IPS DF 6.9 (cell line): ENCODE results near the gene DIPK2A.

Experiments used
- DNase-seq: peaks from one replicate; pipeline ENCODE4 v3.0.0-alpha.2; 2013; ENCODE audit warnings: low read depth, low spot score
- H3K27ac ChIP-seq: one replicate; pipeline ENCODE4 v1.5.1; 2013; ENCODE audit warnings: low read length, control low read depth
- H3K27me3 ChIP-seq: 2 replicates; pipeline ENCODE4 v1.6.1; 2013; ENCODE audit warnings: mild to moderate bottlenecking, low read length; ENCODE audit not compliant: control insufficient read depth, insufficient read depth
- H3K36me3 ChIP-seq: 2 replicates; pipeline ENCODE4 v1.6.1; 2013; ENCODE audit warnings: low read length; ENCODE audit not compliant: control insufficient read depth, insufficient read depth
- H3K4me1 ChIP-seq: 2 replicates; pipeline ENCODE4 v1.6.1; 2013; ENCODE audit warnings: low read length; ENCODE audit not compliant: control insufficient read depth, insufficient read depth
- H3K4me3 ChIP-seq: 2 replicates; pipeline ENCODE4 v1.5.1; 2013; ENCODE audit warnings: mild to moderate bottlenecking, low read length
- H3K9me3 ChIP-seq: 2 replicates; pipeline ENCODE4 v1.6.1; 2013; ENCODE audit warnings: low read length, inconsistent platforms; ENCODE audit not compliant: control insufficient read depth, insufficient read depth
- WGBS: extraction: QIAGEN DNeasy Blood & Tissue Kit; methylation state at CpG from one replicate; pipeline ENCODE4 v1.1.7; 2013; ENCODE audit warnings: mixed read lengths, missing lambda C conversion rate; ENCODE audit not compliant: insufficient read length, insufficient coverage; 5-methylcytosine and 5-hydroxymethylcytosine counted together

DIPK2A gene

DNA sequence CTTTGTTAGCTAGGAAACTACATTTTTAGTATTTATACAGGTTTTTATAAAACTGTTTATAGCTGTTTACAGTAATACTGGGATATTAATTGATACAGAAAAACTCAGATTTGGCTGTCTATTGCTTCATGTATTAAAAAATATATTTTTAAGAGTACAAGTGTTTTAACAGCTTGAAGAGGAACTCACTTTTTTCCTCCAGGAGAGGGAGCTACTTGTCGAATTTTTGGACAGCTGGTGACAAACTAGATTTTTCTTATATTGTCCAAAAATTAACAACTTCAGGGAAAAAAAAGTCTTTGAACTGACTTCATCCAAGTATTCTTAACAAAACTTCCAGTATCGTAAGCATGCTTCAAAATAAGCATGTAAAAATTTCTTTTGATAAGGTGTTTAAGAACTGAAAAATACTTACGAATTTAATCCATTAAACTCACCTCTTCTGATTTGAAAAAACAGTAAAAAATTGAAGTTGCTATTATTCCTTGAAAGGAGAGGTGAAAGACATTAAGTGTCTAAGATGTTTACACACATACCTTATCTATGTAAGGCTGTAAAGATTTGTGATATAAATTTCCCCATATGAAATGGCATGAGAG lies 4.0 kb downstream of the DIPK2A start:
- no peak overlapping the region for H3K4me3 ChIP-seq
- WGBS = no CpG with 5 or more reads among the region's 3 CpGs
- no peak overlapping the region for H3K27ac ChIP-seq
- H3K36me3 ChIP-seq = no peaks in the 10 kb centered on the region
- H3K27me3 ChIP-seq = no peaks in the 10 kb centered on the region
- H3K9me3 ChIP-seq = no peaks in the 10 kb centered on the region
- DNase-seq = no peak
- H3K4me1 ChIP-seq = no peaks in the 10 kb centered on the region; the same call in 1 of the 2 replicates

DNA sequence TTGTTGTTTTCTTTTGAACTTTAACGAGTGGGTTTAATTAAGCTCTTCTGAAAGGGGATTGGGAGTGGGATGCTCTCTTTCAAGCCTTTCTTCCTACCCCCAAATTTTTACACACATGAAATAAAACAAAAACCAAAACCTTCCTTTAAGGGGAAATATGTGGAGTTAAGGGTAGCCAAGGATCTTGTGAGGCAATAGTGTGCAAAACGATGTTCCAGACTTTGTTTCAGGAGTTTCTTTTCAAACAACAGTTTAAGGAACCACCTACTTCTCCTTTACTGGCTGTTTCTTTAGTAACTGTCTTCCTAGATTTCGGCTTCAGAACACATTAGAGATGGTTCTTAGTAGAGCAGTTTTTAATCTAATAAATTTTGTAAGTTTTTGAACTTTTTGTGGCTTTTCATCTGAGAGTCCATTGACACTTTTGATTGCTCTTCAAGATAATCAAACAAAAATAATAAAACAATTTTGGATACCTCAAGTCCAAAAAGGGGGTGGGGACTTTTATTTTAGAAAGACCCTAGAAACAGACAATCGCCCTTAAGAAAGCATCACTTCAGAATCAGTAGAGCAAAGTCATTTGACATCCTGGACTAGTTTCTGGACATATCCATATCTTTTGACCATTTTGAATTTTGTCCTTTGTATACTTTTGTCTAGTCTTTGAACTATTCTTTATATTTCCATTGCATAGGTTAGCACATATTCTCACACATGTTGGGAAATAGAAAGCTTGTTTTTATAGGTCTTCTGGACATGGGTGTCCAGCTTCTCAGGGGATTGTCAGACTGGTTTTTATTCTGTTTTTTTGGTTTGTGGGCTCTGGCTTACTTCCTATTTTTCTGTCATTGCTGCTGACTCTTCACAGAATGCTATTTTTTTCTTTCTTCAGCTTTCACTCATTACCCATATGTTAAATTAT lies 6.0 kb downstream of the DIPK2A start:
- Histone ChIP-seq H3K36me3 (no peaks in the 10 kb centered on the region), H3K27ac (no peak overlapping the region), H3K9me3 (no peaks in the 10 kb centered on the region), H3K27me3 (no peaks in the 10 kb centered on the region), H3K4me3 (no peak overlapping the region), H3K4me1 (no peaks in the 10 kb centered on the region; the same call in 1 of the 2 replicates)
- DNase-seq = no peak
- WGBS = no CpG with 5 or more reads among the region's 4 CpGs

DNA sequence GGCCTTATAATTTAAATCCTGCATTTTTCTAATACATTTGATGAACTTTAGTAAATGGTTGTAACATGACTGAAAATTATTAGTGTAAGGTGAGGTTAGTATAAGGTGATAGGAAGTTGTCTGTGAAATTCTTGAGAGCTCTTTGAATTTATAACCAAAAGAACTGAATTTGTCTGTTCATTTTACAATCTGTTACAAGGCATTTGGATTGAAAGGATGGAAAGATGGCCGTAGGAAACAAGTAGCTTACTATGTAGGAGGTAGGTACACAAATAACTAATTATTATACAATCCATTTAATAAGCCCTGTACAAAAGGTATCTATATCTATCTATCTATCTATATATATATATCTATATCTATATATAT lies 6.6 kb downstream of the DIPK2A start:
- Histone ChIP-seq H3K9me3 (no peaks in the 10 kb centered on the region), H3K27me3 (no peaks in the 10 kb centered on the region), H3K27ac (no peak overlapping the region), H3K4me3 (no peak overlapping the region), H3K4me1 (no peaks in the 10 kb centered on the region; the same call in 1 of the 2 replicates), H3K36me3 (no peaks in the 10 kb centered on the region)
- WGBS = no CpG with 5 or more reads among the region's 1 CpG
- DNase-seq = no peak

DNA sequence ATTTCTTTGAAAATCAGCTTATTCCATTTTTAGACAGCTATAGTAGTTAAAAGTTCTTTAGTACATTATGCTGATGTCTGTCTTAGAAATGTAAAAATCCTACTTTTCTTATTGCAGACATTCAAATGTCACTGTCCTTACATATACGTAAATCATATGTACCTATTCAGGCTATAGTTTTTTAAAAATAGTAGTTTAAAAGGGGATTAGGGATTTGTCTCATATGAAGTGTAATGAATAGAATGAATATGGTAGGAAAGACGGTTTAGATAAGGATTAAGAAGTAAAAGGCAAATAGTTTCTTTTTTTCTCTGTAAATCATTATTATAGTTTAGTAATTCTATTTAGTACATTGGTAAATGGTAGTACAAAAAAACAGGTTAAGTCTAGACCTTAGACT lies 7.4 kb downstream of the DIPK2A start:
- no peak for DNase-seq
- Histone ChIP-seq H3K27ac (no peak overlapping the region), H3K9me3 (no peaks in the 10 kb centered on the region), H3K4me3 (no peak overlapping the region), H3K27me3 (no peaks in the 10 kb centered on the region), H3K4me1 (no peaks in the 10 kb centered on the region; the same call in 1 of the 2 replicates), H3K36me3 (no peaks in the 10 kb centered on the region)
- 100% methylated on average over 1 of the region's 2 CpGs for WGBS

DNA sequence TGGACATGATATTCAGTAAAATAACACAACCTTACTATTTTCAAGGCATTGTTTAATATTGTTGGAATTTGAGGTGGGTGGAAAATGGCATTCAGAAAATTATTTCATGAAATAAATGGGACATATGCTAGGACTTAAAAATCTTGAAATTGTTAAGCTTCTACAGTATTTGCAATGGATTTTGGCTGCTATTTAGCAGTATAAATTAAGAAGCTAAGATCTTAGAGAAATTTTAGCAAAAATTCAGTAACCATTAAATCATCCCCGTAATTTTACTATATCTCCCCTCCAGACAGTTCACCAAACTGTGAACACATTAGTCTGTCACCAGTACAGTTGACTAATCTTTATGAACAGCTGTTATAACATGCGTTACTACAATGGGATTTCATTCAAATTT lies 8.2 kb downstream of the DIPK2A start:
- no peak for DNase-seq
- WGBS = no CpG with 5 or more reads among the region's 2 CpGs
- no peak overlapping the region for H3K27ac ChIP-seq
- no peaks in the 10 kb centered on the region for H3K9me3 ChIP-seq
- H3K4me1 ChIP-seq = no peaks in the 10 kb centered on the region; the same call in 1 of the 2 replicates
- H3K4me3 ChIP-seq = no peak overlapping the region
- H3K27me3 ChIP-seq = no peaks in the 10 kb centered on the region
- H3K36me3 ChIP-seq = no peaks in the 10 kb centered on the region

DNA sequence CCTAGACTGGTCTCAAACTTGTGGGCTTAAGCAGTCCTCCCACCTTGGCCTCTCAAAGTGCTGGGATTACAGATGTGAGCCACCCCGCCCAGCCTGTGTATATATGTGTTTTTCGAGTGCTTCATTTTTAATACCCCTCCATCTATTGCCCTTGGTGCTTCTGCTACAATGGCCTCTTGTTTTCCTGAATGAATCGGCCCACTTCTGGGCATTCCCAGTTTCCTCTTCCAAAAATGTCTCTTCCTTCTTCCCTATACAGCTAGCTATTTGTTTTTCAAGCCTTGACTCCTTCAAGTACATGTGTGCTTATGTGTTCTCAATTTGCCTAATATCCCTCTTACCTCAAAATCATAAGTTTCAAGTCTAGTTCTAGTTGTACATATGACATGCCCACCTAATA lies 16.7 kb downstream of the DIPK2A start:
- no peak for DNase-seq
- H3K27me3 ChIP-seq = no peaks in the 10 kb centered on the region
- H3K27ac ChIP-seq = no peak overlapping the region
- peaks cover 2% of the 10 kb centered on the region; the same call in 1 of the 2 replicates for H3K36me3 ChIP-seq
- H3K9me3 ChIP-seq = no peaks in the 10 kb centered on the region
- no peak overlapping the region for H3K4me3 ChIP-seq
- WGBS = no CpG with 5 or more reads among the region's 3 CpGs
- no peaks in the 10 kb centered on the region for H3K4me1 ChIP-seq

DNA sequence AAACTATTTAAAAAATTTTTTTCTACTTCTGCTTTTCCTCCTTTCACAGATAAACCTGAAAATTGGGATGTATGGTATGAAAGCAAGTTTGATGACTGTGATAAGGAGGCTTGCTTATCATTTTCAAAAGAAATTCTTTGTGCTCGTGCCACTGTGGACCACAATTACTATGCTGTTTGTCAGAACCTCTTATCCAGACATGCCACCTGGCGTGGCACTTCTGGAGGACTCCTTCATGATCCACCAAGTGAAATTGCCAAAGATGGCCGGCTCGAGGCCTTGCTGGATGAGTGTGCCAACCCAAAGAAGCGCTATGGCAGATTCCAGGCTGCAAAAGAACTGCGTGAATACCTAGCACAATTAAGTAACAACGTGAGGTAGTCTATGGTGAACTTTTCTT lies 17.8 kb downstream of the DIPK2A start:
- no peaks in the 10 kb centered on the region for H3K27me3 ChIP-seq
- DNase-seq = no peak
- no peak overlapping the region for H3K27ac ChIP-seq
- no peaks in the 10 kb centered on the region for H3K9me3 ChIP-seq
- no peak overlapping the region for H3K4me3 ChIP-seq
- no CpG with 5 or more reads among the region's 7 CpGs for WGBS
- H3K36me3 ChIP-seq = peaks cover 2% of the 10 kb centered on the region; the same call in 1 of the 2 replicates
- H3K4me1 ChIP-seq = no peaks in the 10 kb centered on the region

DNA sequence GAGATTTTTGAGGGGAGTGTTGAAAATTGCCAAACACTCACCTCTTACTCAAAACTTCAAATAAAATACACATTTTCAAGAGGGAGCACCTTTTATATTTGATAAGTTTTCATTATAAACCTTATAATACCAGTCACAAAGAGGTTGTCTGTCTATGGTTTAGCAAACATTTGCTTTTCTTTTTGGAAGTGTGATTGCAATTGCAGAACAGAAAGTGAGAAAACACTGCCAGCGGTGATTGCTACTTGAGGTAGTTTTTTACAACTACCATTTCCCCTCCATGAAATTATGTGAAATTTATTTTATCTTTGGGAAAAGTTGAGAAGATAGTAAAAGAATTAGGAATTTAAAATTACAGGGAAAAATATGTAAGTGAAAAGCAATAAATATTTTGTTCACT lies 20.1 kb downstream of the DIPK2A start:
- no peak for DNase-seq
- Histone ChIP-seq H3K36me3 (peaks cover 2% of the 10 kb centered on the region; the same call in 1 of the 2 replicates), H3K27ac (no peak overlapping the region), H3K4me1 (no peaks in the 10 kb centered on the region), H3K9me3 (no peaks in the 10 kb centered on the region), H3K27me3 (no peaks in the 10 kb centered on the region), H3K4me3 (no peak overlapping the region)
- no CpG with 5 or more reads among the region's 1 CpG for WGBS

DNA sequence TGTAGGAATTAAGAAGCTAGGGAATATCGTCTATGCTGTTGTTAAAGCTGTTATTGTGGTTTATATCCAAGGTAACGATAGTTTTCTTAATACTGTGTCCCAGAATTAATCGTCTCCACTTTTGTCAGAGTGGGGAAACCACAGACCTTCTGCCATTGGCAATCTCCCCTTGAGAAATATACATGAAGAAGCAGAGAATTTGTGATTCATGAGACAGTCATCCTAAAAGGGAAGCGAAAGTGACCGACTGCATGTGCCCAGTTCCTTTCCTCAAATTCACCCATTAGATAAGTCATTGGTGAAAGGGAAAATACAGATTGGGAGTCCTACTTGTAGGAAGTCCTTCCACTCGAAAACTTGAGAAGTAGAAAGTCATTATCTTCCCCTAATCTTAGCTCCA lies 26.6 kb downstream of the DIPK2A start:
- Histone ChIP-seq H3K9me3 (no peaks in the 10 kb centered on the region), H3K4me3 (no peak overlapping the region), H3K27me3 (no peaks in the 10 kb centered on the region), H3K27ac (no peak overlapping the region), H3K4me1 (no peaks in the 10 kb centered on the region), H3K36me3 (no peaks in the 10 kb centered on the region)
- no peak for DNase-seq
- WGBS = no CpG with 5 or more reads among the region's 6 CpGs

DNA sequence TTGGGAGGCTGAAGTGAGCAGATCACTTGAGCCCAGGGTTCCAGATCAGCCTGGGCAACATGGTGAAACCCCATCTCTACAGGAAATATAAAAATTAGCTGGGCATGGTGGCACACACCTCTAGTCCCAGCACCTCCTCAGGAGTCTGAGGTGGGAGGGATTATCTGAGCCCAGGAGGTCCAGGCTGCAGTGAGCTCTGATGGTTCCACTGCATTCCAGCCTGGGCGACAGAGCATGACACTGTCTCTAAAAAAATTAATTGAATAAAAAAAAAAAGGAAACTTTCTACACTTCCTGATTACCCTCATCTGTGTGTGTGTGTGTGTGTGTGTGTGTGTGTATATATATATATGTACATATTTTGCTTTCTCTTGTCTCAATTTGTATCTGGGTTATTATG lies 31.4 kb downstream of the DIPK2A start:
- DNase-seq = no peak
- Histone ChIP-seq H3K4me3 (no peak overlapping the region), H3K27me3 (no peaks in the 10 kb centered on the region), H3K36me3 (no peaks in the 10 kb centered on the region), H3K9me3 (no peaks in the 10 kb centered on the region), H3K27ac (no peak overlapping the region), H3K4me1 (no peaks in the 10 kb centered on the region)
- WGBS = no CpG with 5 or more reads among the region's 1 CpG
